Measurements from ENCODE around the gene TMEM63B. TPM values are rescaled to one million over a fixed set of nuclear protein-coding genes. Genes with fewer than 3 reads are reported as not detected.

TMEM63B gene
- total and polyA plus RNA-seq, 2 experiments from 2014 or later = 14.1 to 43.2 TPM

- 89 to 90% methylated on average over 6 of the region's 6 CpGs for WGBS, 2 experiments (ENCODE audit: low coverage in 1 of 2, low lambda C conversion rate in 2 of 2, missing lambda C conversion rate in 2 of 2)
- H3K4me2 ChIP-seq (ENCODE audit: unreplicated experiment) = no peak overlapping the region
Measured at GRCh38 chr6:44110005-44110676, 17.2 kb upstream of the TMEM63B start.

GRCh38 chr6:44110966-44111365 is 16.4 kb upstream of the TMEM63B start:
- Histone ChIP-seq H3K9ac (no peak overlapping the region), H3F3A (ENCODE audit: insufficient read depth) (peaks cover 8% of the 10 kb centered on the region; the same call in 1 of the 2 replicates), H3K4me1 (ENCODE audit: insufficient read depth) (peaks cover 12% of the 10 kb centered on the region), H3K4me3 (no peak overlapping the region), H4K20me1 (ENCODE audit: insufficient read depth) (no peaks in the 10 kb centered on the region), H3K9me3 (ENCODE audit: low read depth) (no peaks in the 10 kb centered on the region), H3K4me2 (ENCODE audit: unreplicated experiment) (no peak overlapping the region), H3K27me3 (replicated peaks; ENCODE audit: insufficient read depth) (no peaks in the 10 kb centered on the region), H3K79me2 (ENCODE audit: insufficient read depth) (peaks cover 74% of the 10 kb centered on the region), H3K9me2 (ENCODE audit: insufficient read depth) (no peaks in the 10 kb centered on the region), H2AFZ (no peak overlapping the region), H3K27ac (no peak overlapping the region), H3K36me3 (ENCODE audit: low read depth) (peaks cover 29% of the 10 kb centered on the region)
- DNase-seq = no peak
- in situ Hi-C loops (cut with MboI) = no loop called here
- 89 to 91% methylated on average over 3 of the region's 3 CpGs for WGBS, 2 experiments (ENCODE audit: low coverage in 1 of 2, low lambda C conversion rate in 2 of 2, missing lambda C conversion rate in 2 of 2)
- no peak for TF ChIP-seq EZH2 (IDR thresholded peaks at IDR 0.05; ENCODE audit: insufficient read depth, poor library complexity, severe bottlenecking)

More at GRCh38 chr6:44110005-44110676, 17.2 kb upstream of the TMEM63B start:
- no peaks in the 10 kb centered on the region for H3K27me3 ChIP-seq (replicated peaks; ENCODE audit: insufficient read depth)
- no peak overlapping the region for H3K27ac ChIP-seq
- peaks cover 71% of the 10 kb centered on the region for H3K79me2 ChIP-seq (ENCODE audit: insufficient read depth)
- DNase-seq = no peak
- H3K4me1 ChIP-seq (ENCODE audit: insufficient read depth) = peaks cover 4% of the 10 kb centered on the region
- 0 out of 2 replicates have a peak, but pooled peaks cover 5% of the 10 kb centered on the region for H3F3A ChIP-seq (ENCODE audit: insufficient read depth)
- peaks cover 31% of the 10 kb centered on the region for H3K36me3 ChIP-seq (ENCODE audit: low read depth)
- H3K4me3 ChIP-seq = no peak overlapping the region
- H2AFZ ChIP-seq = no peak overlapping the region
- H3K9me2 ChIP-seq (ENCODE audit: insufficient read depth) = no peaks in the 10 kb centered on the region
- no peaks in the 10 kb centered on the region for H3K9me3 ChIP-seq (ENCODE audit: low read depth)
- H3K9ac ChIP-seq = no peak overlapping the region
- in situ Hi-C loops (cut with MboI) = no loop called here
- no peak for TF ChIP-seq EZH2phosphoT487 (IDR thresholded peaks at IDR 0.05; ENCODE audit: insufficient read depth, low read depth)
- TF ChIP-seq EZH2 (IDR thresholded peaks at IDR 0.05; ENCODE audit: insufficient read depth, poor library complexity, severe bottlenecking) = no peak
- no peaks in the 10 kb centered on the region for H4K20me1 ChIP-seq (ENCODE audit: insufficient read depth)

DNA sequence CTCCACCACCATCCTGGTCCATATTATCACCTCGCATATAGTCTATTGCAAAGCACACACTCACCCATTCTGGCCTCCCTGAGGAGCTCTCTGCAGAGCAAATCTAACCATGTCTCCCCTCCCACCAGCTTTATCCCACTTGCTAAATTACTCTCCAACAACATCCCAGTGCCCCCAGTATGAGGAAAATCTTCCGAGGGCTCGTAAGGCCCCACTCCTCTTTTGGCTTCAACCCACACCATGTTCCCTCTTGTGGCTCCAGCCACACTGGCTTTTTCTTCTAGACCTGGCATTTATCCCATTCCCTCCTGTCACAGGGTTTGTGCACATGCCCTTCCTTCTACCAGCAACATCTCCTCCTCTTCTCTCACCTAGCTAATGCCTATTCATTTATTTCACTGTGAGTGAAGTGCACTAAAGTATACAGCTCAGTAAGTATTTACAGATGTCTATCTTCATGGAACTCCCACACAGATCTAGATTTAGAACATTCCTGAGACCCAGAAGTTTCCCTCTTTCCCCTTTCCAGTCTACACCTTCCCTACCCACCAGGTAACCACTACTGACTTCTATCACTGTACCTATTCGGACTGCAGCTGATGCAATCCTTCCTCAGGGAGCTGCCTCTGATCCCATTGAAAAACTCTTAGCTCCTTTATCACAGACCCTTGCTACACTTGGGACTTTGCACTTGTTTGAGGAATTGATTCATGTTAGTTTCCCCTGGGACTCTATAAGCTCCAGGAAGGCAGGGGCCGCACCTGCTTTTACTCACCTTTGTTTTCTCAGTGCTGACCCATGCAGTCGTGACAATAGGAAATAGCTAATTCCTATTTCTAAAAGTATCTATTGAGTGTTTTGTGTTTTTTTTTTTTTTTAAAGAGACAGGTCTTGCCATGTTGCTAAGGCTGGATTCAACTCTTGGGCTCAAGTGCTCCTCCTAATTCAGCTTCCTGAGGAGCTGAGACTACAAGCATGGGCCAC is 15.6 kb upstream of the TMEM63B start:
- no peak for DNase-seq
- Histone ChIP-seq H3K4me1 (ENCODE audit: insufficient read depth) (peaks cover 17% of the 10 kb centered on the region), H3K4me2 (ENCODE audit: unreplicated experiment) (no peak overlapping the region), H3K9ac (no peak overlapping the region), H2AFZ (no peak overlapping the region), H3K4me3 (no peak overlapping the region), H3K27ac (no peak overlapping the region), H4K20me1 (ENCODE audit: insufficient read depth) (no peaks in the 10 kb centered on the region), H3K36me3 (ENCODE audit: low read depth) (peaks cover 29% of the 10 kb centered on the region), H3K27me3 (replicated peaks; ENCODE audit: insufficient read depth) (no peaks in the 10 kb centered on the region), H3K9me3 (ENCODE audit: low read depth) (no peaks in the 10 kb centered on the region), H3F3A (ENCODE audit: insufficient read depth) (peaks cover 15% of the 10 kb centered on the region; the same call in 1 of the 2 replicates), H3K79me2 (ENCODE audit: insufficient read depth) (peaks cover 77% of the 10 kb centered on the region), H3K9me2 (ENCODE audit: insufficient read depth) (no peaks in the 10 kb centered on the region)
- in situ Hi-C loops (cut with MboI) = no loop called here
- TF ChIP-seq EZH2phosphoT487 (IDR thresholded peaks at IDR 0.05; ENCODE audit: insufficient read depth, low read depth) = no peak
- no peak for TF ChIP-seq EZH2 (IDR thresholded peaks at IDR 0.05; ENCODE audit: insufficient read depth, poor library complexity, severe bottlenecking)
- WGBS, 2 experiments (ENCODE audit: low coverage in 1 of 2, low lambda C conversion rate in 2 of 2, missing lambda C conversion rate in 2 of 2) = 80% methylated on average over 6 of the region's 6 CpGs

DNA sequence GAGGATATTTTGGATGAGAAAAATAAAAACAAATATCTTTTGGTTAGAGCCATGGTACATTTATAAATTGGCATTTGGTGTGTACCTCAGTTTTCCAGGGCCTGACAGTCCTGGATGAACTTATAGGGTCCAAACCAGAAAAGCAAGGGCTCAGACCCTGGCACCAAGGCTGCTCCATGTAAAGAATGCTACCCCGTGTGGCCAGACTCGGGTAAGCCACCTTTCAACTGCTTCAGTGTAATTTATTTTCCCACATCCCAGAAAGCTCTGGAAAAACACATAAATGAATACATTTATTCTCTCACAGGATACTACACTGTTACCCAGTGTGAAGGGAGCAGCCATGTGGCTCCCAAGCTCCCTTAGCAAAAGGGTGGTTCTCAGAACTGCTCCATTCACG is 13.9 kb upstream of the TMEM63B start:
- H3K4me1 ChIP-seq (ENCODE audit: insufficient read depth) = peaks cover 34% of the 10 kb centered on the region
- H3K79me2 ChIP-seq (ENCODE audit: insufficient read depth) = peaks cover 89% of the 10 kb centered on the region
- DNase-seq = peak; percentile 26
- no peaks in the 10 kb centered on the region for H3K27me3 ChIP-seq (replicated peaks; ENCODE audit: insufficient read depth)
- H4K20me1 ChIP-seq (ENCODE audit: insufficient read depth) = no peaks in the 10 kb centered on the region
- no peaks in the 10 kb centered on the region for H3K9me2 ChIP-seq (ENCODE audit: insufficient read depth)
- H3K4me2 ChIP-seq (ENCODE audit: unreplicated experiment) = no peak overlapping the region
- no peak overlapping the region for H2AFZ ChIP-seq
- H3F3A ChIP-seq (ENCODE audit: insufficient read depth) = peaks cover 28% of the 10 kb centered on the region
- in situ Hi-C loops (cut with MboI) = no loop called here
- 36 to 38% methylated on average over 3 of the region's 3 CpGs for WGBS, 2 experiments (ENCODE audit: low coverage in 1 of 2, low lambda C conversion rate in 2 of 2, missing lambda C conversion rate in 2 of 2)
- no peaks in the 10 kb centered on the region for H3K9me3 ChIP-seq (ENCODE audit: low read depth)
- no peak overlapping the region for H3K4me3 ChIP-seq
- no peak overlapping the region for H3K9ac ChIP-seq
- H3K36me3 ChIP-seq (ENCODE audit: low read depth) = peaks cover 29% of the 10 kb centered on the region
- no peak for TF ChIP-seq EZH2 (IDR thresholded peaks at IDR 0.05; ENCODE audit: insufficient read depth, poor library complexity, severe bottlenecking)
- no peak overlapping the region for H3K27ac ChIP-seq
